Measurements from ENCODE around the gene SEMA7A. TPM values are rescaled to one million over a fixed set of nuclear protein-coding genes. Genes with fewer than 3 reads are reported as not detected.
A peak's percentile ranks its signal among the peaks of the same experiment; 100 is the strongest.

SEMA7A gene
- total and polyA plus RNA-seq, 9 of the 15 experiments (the other 6 are each of a cell fraction or from before 2014, with no cell fraction given), result 0.04 to 8.2 (median 5.4) TPM; not detected in 1

DNA sequence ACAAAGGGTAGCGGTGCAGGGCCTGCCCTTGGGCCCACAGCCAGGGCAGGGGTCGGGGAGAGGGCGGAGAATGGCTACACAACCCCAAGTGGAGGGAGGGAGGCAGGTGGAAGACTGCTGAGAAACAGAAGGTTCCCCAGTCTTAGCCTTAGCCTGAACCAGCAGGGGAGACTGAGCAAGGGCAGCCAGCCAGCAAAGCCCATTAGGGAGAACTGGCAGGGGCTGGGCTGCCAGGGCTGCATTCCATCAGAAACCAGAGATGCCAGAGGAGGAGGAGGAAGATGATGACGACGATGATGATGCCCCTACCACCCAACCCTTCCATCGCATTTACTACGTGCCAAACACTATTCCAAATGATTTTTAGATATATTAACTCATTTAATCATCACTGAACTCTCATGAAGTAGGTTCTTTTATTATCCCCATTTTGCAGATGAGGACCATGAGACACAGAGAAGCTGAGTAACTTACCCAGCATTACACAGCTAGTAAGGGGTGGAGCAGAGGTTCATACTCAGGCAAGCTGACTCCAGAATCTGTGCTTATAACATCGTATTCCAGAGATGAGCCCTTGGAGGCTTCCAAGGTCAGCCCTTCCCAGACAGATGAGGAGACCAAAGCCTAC, 8.7 kb downstream of the SEMA7A start:
- CTCF ChIA-PET (ENCODE audit: low intra/inter-chr PET ratio), result no interaction called here
- H3K9ac ChIP-seq (ENCODE audit: insufficient read depth in 1 of 2, low read depth in 2 of 2, low read length in 2 of 2), result peak overlapping the region in 1 of 2 experiments; percentile 84; a peak in 2 of 4 replicates
- BruUV-seq (replicated peaks), result no TSS peak

More for the DNA sequence above, 8.7 kb downstream of the SEMA7A start:
- Histone ChIP-seq H3K9me1 (ENCODE audit: control insufficient read depth, insufficient read depth, low read length) (peaks cover 5% of the 10 kb centered on the region), H3K27me3 (ENCODE audit: control insufficient read depth in 2 of 2, insufficient read depth in 2 of 2, low read length in 2 of 2) (no peaks in the 10 kb centered on the region), H3K4me1 (replicated peaks in 1 of 2; ENCODE audit: control insufficient read depth in 2 of 2, insufficient read depth in 2 of 2, low read length in 2 of 2) (peaks cover 72 to 91% of the 10 kb centered on the region in 2 experiments), H3K9me3 (replicated peaks; ENCODE audit: control insufficient read depth, insufficient read depth, low read depth, low read length) (no peaks in the 10 kb centered on the region), H2AFZ (ENCODE audit: low read depth, low read length) (no peak overlapping the region), H4K20me1 (replicated peaks; ENCODE audit: control insufficient read depth, insufficient read depth, low read length) (peaks cover 41% of the 10 kb centered on the region), H3K79me2 (ENCODE audit: control insufficient read depth, insufficient read depth, low read length) (peaks cover 98% of the 10 kb centered on the region), H3K4me2 (ENCODE audit: insufficient read depth, low read length) (peak overlapping the region; percentile 47), H3K36me3 (ENCODE audit: control insufficient read depth, insufficient read depth, low read length) (peaks cover 46% of the 10 kb centered on the region), H3K4me3 (no peak overlapping the region), H3K27ac (ENCODE audit: extremely low read depth, low read depth, low read length) (peak overlapping the region; percentile 23; the same call in 1 of the 3 replicates)
- DNase-seq (ENCODE audit: extremely low read depth in 1 of 4, low spot score in 3 of 4), result no peak
- 74% methylated on average over 8 of the region's 8 CpGs for WGBS (ENCODE audit: insufficient coverage, low coverage, missing lambda C conversion rate)
- no peak for FAIRE-seq
- in situ Hi-C loops (cut with MboI), result no loop called here
- intact Hi-C loops (cut with micrococcal nuclease), result no loop called here
- POLR2A ChIA-PET, result interaction anchor here (0.7 to 1.0 kb wide), 3 partner anchors 18 to 202 kb away, joined by 3 read pairs; no protein-coding TSS in a partner anchor
- 0 out of 2 replicates have a peak, but pooled peaks have one; percentile 16 for TF ChIP-seq ZFX (CRISPR knock-in tag; IDR thresholded peaks at IDR 0.05)
- TF ChIP-seq, protein P1, sequence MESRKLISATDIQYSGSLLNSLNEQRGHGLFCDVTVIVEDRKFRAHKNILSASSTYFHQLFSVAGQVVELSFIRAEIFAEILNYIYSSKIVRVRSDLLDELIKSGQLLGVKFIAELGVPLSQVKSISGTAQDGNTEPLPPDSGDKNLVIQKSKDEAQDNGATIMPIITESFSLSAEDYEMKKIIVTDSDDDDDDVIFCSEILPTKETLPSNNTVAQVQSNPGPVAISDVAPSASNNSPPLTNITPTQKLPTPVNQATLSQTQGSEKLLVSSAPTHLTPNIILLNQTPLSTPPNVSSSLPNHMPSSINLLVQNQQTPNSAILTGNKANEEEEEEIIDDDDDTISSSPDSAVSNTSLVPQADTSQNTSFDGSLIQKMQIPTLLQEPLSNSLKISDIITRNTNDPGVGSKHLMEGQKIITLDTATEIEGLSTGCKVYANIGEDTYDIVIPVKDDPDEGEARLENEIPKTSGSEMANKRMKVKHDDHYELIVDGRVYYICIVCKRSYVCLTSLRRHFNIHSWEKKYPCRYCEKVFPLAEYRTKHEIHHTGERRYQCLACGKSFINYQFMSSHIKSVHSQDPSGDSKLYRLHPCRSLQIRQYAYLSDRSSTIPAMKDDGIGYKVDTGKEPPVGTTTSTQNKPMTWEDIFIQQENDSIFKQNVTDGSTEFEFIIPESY (CRISPR knock-in tag; IDR thresholded peaks at IDR 0.05), result no peak
- TF ChIP-seq, protein P2, sequence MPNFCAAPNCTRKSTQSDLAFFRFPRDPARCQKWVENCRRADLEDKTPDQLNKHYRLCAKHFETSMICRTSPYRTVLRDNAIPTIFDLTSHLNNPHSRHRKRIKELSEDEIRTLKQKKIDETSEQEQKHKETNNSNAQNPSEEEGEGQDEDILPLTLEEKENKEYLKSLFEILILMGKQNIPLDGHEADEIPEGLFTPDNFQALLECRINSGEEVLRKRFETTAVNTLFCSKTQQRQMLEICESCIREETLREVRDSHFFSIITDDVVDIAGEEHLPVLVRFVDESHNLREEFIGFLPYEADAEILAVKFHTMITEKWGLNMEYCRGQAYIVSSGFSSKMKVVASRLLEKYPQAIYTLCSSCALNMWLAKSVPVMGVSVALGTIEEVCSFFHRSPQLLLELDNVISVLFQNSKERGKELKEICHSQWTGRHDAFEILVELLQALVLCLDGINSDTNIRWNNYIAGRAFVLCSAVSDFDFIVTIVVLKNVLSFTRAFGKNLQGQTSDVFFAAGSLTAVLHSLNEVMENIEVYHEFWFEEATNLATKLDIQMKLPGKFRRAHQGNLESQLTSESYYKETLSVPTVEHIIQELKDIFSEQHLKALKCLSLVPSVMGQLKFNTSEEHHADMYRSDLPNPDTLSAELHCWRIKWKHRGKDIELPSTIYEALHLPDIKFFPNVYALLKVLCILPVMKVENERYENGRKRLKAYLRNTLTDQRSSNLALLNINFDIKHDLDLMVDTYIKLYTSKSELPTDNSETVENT (CRISPR knock-in tag; IDR thresholded peaks at IDR 0.05), result no peak
- peak; percentile 68 for TF ChIP-seq BCOR (IDR thresholded peaks at IDR 0.05)
- TF ChIP-seq RBM25 (IDR thresholded peaks at IDR 0.05; ENCODE audit: low read depth, low read length, severe bottlenecking), result peak; percentile 53
- TF ChIP-seq ZC3H8 (IDR thresholded peaks at IDR 0.05), result no peak
- TF ChIP-seq ZNF143 (CRISPR knock-in tag; IDR thresholded peaks at IDR 0.05), result no peak
- TF ChIP-seq, protein P3, sequence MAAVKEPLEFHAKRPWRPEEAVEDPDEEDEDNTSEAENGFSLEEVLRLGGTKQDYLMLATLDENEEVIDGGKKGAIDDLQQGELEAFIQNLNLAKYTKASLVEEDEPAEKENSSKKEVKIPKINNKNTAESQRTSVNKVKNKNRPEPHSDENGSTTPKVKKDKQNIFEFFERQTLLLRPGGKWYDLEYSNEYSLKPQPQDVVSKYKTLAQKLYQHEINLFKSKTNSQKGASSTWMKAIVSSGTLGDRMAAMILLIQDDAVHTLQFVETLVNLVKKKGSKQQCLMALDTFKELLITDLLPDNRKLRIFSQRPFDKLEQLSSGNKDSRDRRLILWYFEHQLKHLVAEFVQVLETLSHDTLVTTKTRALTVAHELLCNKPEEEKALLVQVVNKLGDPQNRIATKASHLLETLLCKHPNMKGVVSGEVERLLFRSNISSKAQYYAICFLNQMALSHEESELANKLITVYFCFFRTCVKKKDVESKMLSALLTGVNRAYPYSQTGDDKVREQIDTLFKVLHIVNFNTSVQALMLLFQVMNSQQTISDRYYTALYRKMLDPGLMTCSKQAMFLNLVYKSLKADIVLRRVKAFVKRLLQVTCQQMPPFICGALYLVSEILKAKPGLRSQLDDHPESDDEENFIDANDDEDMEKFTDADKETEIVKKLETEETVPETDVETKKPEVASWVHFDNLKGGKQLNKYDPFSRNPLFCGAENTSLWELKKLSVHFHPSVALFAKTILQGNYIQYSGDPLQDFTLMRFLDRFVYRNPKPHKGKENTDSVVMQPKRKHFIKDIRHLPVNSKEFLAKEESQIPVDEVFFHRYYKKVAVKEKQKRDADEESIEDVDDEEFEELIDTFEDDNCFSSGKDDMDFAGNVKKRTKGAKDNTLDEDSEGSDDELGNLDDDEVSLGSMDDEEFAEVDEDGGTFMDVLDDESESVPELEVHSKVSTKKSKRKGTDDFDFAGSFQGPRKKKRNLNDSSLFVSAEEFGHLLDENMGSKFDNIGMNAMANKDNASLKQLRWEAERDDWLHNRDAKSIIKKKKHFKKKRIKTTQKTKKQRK (IDR thresholded peaks at IDR 0.05; ENCODE audit: borderline replicate concordance, low read depth, low read length), result no peak
- peak; percentile 39 to 61; a peak in 3 of 4 replicates for TF ChIP-seq KDM1A (IDR thresholded peaks at IDR 0.05)
- 0 out of 2 replicates have a peak, but pooled peaks have one; percentile 30 for TF ChIP-seq MED1 (CRISPR knock-in tag; IDR thresholded peaks at IDR 0.05; ENCODE audit: borderline replicate concordance)
- no peak for ATAC-seq

All from K562 (cell line).